HG03103 (cell line): ENCODE measurements around the gene OCA2.
"Not testable (repeated sequence)": the region's sequence is repeated elsewhere in the genome, so short reads cannot be mapped to it uniquely, and the experiment has no call there.

Source experiments
- ATAC-seq: cut with Tn5 transposase; IDR thresholded peaks from one replicate; pipeline ENCODE4 v1.9.1; 2021; ENCODE audit warnings: low read depth; ENCODE audit not compliant: unreplicated experiment

OCA2 gene

GRCh38 chr15:28026221-28026620 is 72.9 kb downstream of the OCA2 start:
- ATAC-seq: no peak

DNA sequence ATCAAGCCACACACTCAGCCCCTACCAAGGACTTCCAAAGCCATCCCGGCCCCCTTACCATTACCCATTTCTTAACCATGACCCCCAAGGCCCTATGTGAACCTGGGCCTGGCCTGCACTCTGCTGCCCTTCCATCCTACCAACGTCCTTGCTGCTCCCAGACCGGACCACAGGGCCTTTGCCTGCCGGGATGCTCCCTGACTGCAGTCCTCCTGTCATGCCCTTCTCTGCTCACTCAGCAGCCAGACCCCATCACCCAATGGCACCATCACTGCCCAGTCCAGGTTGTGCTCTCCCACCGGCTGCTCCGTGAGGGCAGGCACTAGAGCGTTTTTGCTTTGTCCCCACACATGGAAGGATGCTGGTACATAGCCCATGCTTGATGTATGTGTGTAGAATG is 73.7 kb downstream of the OCA2 start:
- ATAC-seq: no peak

GRCh38 chr15:28024889-28025250 is 74.2 kb downstream of the OCA2 start:
- no peak for ATAC-seq

DNA sequence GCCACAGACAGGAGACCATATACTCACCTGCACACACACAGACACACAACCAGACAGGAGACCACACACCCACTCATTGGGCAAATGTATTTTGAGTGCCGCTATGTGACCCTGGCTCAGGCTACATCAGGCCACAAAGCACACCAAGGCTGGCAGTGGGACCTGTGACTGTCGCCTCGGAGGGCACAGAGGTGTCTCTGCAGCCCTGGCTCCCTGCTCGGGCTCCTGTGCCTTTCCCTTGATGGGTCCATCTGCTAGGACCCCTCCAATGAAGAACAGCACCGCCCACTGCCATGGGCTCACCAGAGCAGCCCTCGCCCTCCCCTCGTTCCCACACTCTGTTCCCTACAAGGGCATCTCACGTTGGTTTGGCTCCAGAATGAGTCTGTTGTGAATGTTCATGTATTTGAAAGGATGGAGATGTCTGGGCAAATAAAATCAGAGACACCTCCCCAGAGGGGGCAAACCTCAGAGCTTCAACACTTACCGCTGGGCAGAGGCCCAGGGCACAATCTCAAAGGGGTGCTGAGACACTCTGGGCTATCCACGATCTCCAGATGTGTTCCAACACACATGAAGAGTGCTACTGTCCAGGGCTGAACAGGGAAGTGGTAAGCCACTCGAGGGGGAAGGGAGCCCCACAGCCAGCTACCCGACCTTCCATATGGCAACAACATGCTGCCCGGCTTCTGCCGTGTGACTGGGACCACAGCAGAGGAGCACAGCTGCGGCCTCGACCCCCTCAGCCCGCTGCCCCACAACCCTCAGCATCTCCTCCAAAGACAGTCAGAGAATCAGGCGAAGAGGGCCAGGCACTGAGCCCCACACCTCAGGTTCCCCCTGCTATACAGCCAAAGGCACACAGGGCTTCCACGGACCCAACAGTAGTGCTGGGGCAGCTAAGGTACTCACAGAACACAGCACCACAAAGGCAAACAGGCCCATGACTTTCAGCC is 74.9 kb downstream of the OCA2 start:
- ATAC-seq: no peak

DNA sequence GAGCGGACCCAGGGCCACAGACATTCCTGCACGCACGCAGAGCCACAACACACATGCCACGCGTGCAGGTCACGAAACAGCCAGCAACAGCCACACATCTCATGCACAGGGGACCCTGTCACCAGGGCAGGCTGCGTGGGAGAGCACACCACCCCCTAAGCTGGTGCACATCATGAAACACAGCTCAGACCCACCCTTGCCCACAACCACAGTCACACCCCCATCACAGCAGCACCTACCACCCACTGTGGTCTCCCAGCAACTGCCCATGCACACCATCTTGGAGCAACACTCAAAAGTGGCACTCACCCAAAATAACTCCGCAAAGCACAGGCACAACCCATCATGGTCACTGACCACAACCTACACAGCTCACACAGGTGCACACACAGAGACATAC is 75.7 kb downstream of the OCA2 start:
- no peak for ATAC-seq

GRCh38 chr15:28022961-28023360 is 76.2 kb downstream of the OCA2 start:
- no peak for ATAC-seq

DNA sequence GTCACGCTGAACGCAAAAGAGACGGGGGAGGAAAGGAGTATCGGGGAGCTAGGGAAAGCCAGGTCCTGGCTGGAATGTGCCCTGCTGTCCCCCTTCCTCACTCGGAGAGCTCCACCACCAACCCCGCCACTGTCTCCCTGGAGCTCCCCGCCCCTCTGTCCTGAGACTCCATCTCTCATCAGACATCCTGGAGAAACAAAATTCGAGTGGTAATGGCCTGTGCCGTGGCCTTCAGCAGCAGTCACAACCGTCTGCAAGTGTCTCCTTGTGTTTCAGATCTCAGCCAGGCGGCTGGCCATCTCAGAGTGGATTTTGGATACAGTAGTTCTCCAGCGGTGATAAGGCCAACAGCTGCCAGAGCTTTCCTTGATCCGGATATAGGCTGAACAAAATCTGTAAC is 76.9 kb downstream of the OCA2 start:
- ATAC-seq: no peak

DNA sequence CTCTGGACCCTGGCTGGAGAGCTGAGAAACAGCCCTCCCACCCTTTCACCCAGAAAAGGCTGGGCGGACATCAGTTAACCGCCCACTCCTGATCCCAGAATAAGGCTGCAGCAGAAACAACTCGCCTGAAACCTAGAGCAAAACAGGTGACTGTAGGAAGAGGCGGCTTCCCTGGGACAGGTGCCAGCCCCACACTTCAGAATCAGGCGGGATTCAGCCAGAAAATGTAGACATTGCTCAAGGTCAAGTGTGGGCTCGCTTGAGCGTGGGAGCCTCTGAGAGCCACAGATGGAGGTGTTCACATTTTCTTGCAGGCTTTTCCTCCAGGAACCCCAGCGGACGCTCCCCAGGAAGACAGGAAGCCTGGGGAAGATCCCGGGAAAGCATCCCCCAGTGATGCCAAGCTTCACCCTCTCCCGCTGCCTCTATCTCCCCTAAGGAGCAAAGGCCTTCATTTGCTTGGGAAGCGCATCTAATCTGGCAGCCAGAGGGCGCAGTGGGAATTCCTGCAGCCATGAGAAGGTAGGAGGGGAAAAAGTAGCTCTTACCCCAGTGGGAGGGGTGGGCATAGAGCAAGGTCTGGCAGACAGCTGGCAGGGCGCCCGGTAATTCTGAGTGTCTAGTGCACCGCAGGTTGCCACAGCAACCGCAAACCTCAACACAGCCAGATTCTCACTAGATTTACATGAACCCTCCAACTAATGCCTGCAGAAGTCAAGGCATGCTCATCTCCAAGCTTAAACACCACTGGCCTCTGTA is 77.7 kb downstream of the OCA2 start:
- ATAC-seq: no peak

- ATAC-seq: no peak
Observed at GRCh38 chr15:28020644-28021043, 78.5 kb downstream of the OCA2 start.

DNA sequence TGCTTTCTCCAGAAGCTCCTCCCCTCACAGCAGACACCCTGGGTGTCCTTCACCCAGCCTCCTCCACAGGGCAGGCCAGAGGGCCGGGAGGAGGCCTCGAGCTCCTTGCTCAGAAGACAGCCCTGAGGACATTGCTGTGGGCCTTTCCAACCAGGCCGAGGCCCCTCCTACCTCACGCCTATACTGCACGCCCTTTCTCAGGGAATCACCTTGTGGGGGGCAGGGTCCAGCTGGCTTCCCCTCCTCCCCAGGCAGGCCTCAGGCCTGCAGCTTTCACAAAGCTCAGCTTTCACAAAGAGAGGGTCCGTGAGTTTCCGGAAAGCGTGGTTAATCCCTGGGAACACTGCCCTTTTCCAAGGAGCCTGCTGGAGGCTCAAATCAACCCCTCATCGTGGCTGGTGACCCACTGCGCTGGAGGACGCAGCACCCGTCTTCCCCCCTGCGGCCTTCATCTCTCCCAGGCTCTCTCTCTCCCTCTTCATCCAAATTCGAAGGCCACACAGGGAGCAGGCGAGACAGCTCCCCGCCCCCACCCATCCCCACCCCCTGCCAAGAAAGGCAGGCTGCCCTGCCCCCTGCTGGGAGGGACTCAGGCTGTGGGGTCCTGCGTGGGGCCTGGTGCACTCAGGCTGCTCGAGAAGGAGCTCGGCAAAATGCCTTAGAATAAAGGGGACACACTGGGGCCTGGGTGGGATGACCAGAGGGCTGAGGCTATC is 79.4 kb downstream of the OCA2 start:
- no peak for ATAC-seq

DNA sequence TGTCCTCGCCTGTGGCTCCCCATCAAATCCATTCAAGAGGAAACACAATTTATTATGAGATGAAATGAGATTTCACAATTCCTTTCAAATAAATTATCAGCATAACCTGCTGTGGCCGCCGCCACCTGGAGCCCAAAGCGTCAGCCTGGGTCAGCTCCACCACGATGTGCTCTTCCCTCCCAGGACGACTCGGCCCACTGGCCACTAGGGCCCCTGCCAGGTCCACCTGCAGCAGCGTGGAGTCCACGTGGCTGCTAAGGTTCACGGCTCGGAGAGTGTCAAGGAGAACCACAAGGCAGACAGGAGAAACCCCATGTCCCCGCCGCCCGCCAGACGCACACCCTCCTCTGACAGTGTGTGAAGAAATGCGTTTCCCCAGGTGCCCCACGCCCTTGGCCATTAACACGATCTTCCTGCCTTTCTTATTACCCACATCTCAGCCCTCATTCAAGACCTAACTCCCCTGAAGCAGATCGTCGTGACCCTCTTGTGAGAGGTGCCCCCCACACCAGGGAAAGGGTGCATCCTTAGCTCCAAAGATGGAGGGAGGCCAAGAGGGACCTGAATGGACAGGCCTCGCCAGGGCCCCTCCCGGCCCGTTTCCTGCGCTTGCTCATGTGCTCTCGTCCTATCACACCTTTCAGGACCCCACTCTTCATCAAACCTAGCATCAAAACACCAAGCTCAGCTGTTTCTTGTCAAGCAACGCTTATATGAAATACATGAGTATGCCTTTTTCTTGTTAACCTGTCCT is 80.6 kb downstream of the OCA2 start:
- ATAC-seq: no peak

- ATAC-seq: no peak
Observed at GRCh38 chr15:28017423-28017924, 81.6 kb downstream of the OCA2 start.

- ATAC-seq: no peak
Observed at GRCh38 chr15:28015855-28016254, 83.3 kb downstream of the OCA2 start.

DNA sequence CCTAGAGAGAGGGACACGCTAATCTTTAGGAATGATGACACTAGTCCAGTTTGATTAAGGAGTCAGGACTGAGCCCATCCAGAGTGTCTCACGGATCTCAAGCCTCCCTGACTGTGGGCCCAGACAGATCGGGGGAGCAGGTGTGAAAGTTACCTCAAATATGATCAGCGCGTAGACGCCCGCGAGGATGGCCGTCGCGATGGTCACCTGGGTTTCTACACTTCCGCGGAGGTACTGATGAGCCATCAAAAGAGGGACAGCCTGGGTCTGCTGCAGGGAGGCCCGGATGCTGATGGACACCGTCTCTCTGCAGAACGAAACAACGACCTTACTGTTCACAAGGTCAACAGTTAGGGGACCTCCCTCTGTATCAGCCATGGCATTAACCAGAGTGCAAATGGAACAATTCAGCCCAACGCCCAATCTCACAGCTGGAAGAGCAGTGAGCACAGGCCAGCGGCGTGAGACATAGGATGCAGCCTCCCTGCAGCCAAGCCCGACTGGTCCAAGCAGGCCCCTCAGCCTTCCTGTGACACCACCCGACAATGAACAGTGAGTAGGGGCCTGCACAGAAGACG is 84.4 kb downstream of the OCA2 start:
- ATAC-seq: no peak

DNA sequence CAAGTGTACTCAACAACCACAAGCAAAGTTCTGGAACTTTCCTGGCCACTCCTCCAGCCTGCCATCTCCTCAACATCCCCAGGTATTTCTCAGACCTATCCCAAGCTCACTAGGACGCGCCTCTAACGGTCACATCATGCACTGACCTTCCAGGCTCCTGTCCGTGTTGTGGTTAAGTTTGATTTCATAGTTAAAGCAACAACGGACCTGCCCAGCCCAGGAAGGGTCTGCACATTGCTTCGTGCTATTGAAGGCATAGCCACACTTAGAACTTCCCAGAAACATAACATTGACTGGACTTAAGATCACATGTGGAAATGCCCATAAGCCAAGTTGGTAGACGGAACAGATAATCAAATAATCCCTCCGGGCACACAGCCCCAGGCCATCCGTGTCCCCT is 85.1 kb downstream of the OCA2 start:
- no peak for ATAC-seq

- no peak for ATAC-seq
Observed at GRCh38 chr15:28013480-28013879, 85.6 kb downstream of the OCA2 start.

GRCh38 chr15:28012231-28012630 is 86.9 kb downstream of the OCA2 start:
- ATAC-seq: no peak

GRCh38 chr15:28008175-28008574 is 90.9 kb downstream of the OCA2 start:
- ATAC-seq: not testable (repeated sequence)

GRCh38 chr15:28006116-28006905 is 92.8 kb downstream of the OCA2 start:
- ATAC-seq: no peak
